Measurements from ENCODE around the gene ABCF1. TPM values are rescaled to one million over a fixed set of nuclear protein-coding genes. Genes with fewer than 3 reads are reported as not detected.
"Not testable (repeated sequence)": the region's sequence is repeated elsewhere in the genome, so short reads cannot be mapped to it uniquely, and the experiment has no call there.

Gene ABCF1
- 64.0 and 73.7 TPM in 2 replicates for total RNA-seq (2021)
- percentile 94 among the genes with signal in this experiment for Bru-seq, nascent RNA
- percentile 93 among the genes with signal in this experiment for BruChase-seq, experiment 1, labeled RNA remaining after a 2-hour chase
- BruChase-seq, experiment 2, labeled RNA remaining after a 6-hour chase: percentile 97 among the genes with signal in this experiment
- long read RNA-seq, transcript ABCF1-201 (25 exons, 3,481 nt): major isoform, 10 of 80 reads
- long read RNA-seq, partial matches to known transcripts: 27 of 80 reads
- long read RNA-seq, other reads (novel, unspliced or antisense): 43 of 80 reads

GRCh38 chr6:30571075-30571761 is at the start of gene ABCF1:
ABCF1 (plus strand) TSS chr6:30571442; CDS start chr6:30571488, 46 bp downstream.
- no peaks in the 10 kb centered on the region for H3K27me3 ChIP-seq (ENCODE audit: insufficient read depth, low read depth)
- H4K20me1 ChIP-seq (ENCODE audit: insufficient read depth): peaks cover 43% of the 10 kb centered on the region
- ChIA-PET POLR2A (ENCODE audit: unreplicated experiment) (interaction anchor here (0.6 to 1.9 kb wide), 6 partner anchors 14 to 127 kb away, joined by 3 to 14 read pairs (median 4); partner anchors contain the start of gene PRR3), CTCF (interaction anchor here (0.6 to 0.7 kb wide), 2 partner anchors 9 to 19 kb away, joined by 3 to 4 read pairs; no protein-coding TSS in a partner anchor)
- DNase-seq: peak; percentile 85 to 99
- H3K79me2 ChIP-seq (ENCODE audit: low read depth): peaks cover 46% of the 10 kb centered on the region
- H3K4me2 ChIP-seq: peak within 1 kb of the TSS; percentile 96
- intact Hi-C loops (cut with micrococcal nuclease; ENCODE audit: unreplicated experiment): loop anchor here (1.0 to 2.0 kb wide), 3 partner anchors 15 to 46 kb away; partner anchors contain the start of genes GNL1, MRPS18B and PPP1R10
- peaks cover 14% of the 10 kb centered on the region; the same call in 1 of the 2 replicates for H3F3A ChIP-seq (ENCODE audit: insufficient read depth, low read depth)
- H3K4me3 ChIP-seq: peak within 1 kb of the TSS; percentile 80
- H3K27ac ChIP-seq: peak within 1 kb of the TSS; percentile 49
- no peak for TF ChIP-seq CTCF (conservative IDR thresholded peaks at IDR 0.05)
- no peak for TF ChIP-seq EZH2 (IDR thresholded peaks at IDR 0.05; ENCODE audit: low read depth)
- H3K9me3 ChIP-seq (ENCODE audit: insufficient read depth, low read depth): no peaks in the 10 kb centered on the region
- peaks cover 33% of the 10 kb centered on the region for H3K4me1 ChIP-seq (replicated peaks; ENCODE audit: insufficient read depth)
- no peaks in the 10 kb centered on the region for H3K9me2 ChIP-seq (ENCODE audit: insufficient read depth)
- BruUV-seq (replicated peaks): no TSS peak
- peak within 1 kb of the TSS; percentile 99 for H2AFZ ChIP-seq
- H3K36me3 ChIP-seq (ENCODE audit: low read depth): peaks cover 15% of the 10 kb centered on the region; the same call in 1 of the 2 replicates

- H4K20me1 ChIP-seq (ENCODE audit: insufficient read depth); H3K27ac ChIP-seq; DNase-seq; H3K4me3 ChIP-seq; H3K79me2 ChIP-seq (ENCODE audit: low read depth); H2AFZ ChIP-seq; H3K9me3 ChIP-seq (ENCODE audit: insufficient read depth, low read depth); POLR2A ChIA-PET (ENCODE audit: unreplicated experiment); H3K36me3 ChIP-seq (ENCODE audit: low read depth); H3K27me3 ChIP-seq (ENCODE audit: insufficient read depth, low read depth); H3K9me2 ChIP-seq (ENCODE audit: insufficient read depth); BruUV-seq (replicated peaks); intact Hi-C loops (cut with micrococcal nuclease; ENCODE audit: unreplicated experiment): not testable (repeated sequence)
- peak overlapping the region; percentile 51; the same call in 1 of the 2 replicates for H3K4me2 ChIP-seq
- peaks cover 14% of the 10 kb centered on the region; the same call in 1 of the 2 replicates for H3F3A ChIP-seq (ENCODE audit: insufficient read depth, low read depth)
- CTCF ChIA-PET: interaction anchor here (1.2 kb wide), 1 partner anchor 10 kb away, joined by 3 read pairs; no protein-coding TSS in a partner anchor
- peaks cover 29% of the 10 kb centered on the region for H3K4me1 ChIP-seq (replicated peaks; ENCODE audit: insufficient read depth)
Measured at GRCh38 chr6:30521952-30522351, 49.3 kb upstream of the ABCF1 start.

GRCh38 chr6:30526444-30526843 is 44.8 kb upstream of the ABCF1 start:
- CTCF ChIA-PET; H3K36me3 ChIP-seq (ENCODE audit: low read depth); H3K4me2 ChIP-seq; H3K79me2 ChIP-seq (ENCODE audit: low read depth); intact Hi-C loops (cut with micrococcal nuclease; ENCODE audit: unreplicated experiment); H3K4me3 ChIP-seq; H3K27me3 ChIP-seq (ENCODE audit: insufficient read depth, low read depth); DNase-seq; H3K9me3 ChIP-seq (ENCODE audit: insufficient read depth, low read depth); H4K20me1 ChIP-seq (ENCODE audit: insufficient read depth); BruUV-seq (replicated peaks); H2AFZ ChIP-seq; H3K9me2 ChIP-seq (ENCODE audit: insufficient read depth); POLR2A ChIA-PET (ENCODE audit: unreplicated experiment); H3K27ac ChIP-seq: not testable (repeated sequence)
- peaks cover 45% of the 10 kb centered on the region for H3K4me1 ChIP-seq (replicated peaks; ENCODE audit: insufficient read depth)
- peaks cover 23% of the 10 kb centered on the region for H3F3A ChIP-seq (ENCODE audit: insufficient read depth, low read depth)

GRCh38 chr6:30529349-30529875 is 41.8 kb upstream of the ABCF1 start:
- CTCF ChIA-PET: interaction anchor here (0.6 kb wide), 3 partner anchors 12 to 85 kb away, joined by 3 to 13 read pairs (median 4); no protein-coding TSS in a partner anchor
- Histone ChIP-seq H3K4me2 (peak overlapping the region; percentile 32), H3K27ac (peak overlapping the region; percentile 25), H3K4me1 (replicated peaks; ENCODE audit: insufficient read depth) (peaks cover 34% of the 10 kb centered on the region), H3F3A (ENCODE audit: insufficient read depth, low read depth) (peaks cover 23% of the 10 kb centered on the region), H2AFZ (0 out of 2 replicates have a peak overlapping the region, but pooled peaks have one; percentile 9)
- intact Hi-C loops (cut with micrococcal nuclease; ENCODE audit: unreplicated experiment); H3K36me3 ChIP-seq (ENCODE audit: low read depth); BruUV-seq (replicated peaks); H3K4me3 ChIP-seq; H3K9me2 ChIP-seq (ENCODE audit: insufficient read depth); H3K9me3 ChIP-seq (ENCODE audit: insufficient read depth, low read depth); H4K20me1 ChIP-seq (ENCODE audit: insufficient read depth); H3K79me2 ChIP-seq (ENCODE audit: low read depth); DNase-seq; H3K27me3 ChIP-seq (ENCODE audit: insufficient read depth, low read depth): not testable (repeated sequence)
- POLR2A ChIA-PET (ENCODE audit: unreplicated experiment): interaction anchor here (0.5 to 0.6 kb wide), 2 partner anchors 13 to 291 kb away, joined by 3 to 13 read pairs; no protein-coding TSS in a partner anchor

Measured in PC-9 (cell line).